ENCODE data around the gene MED17.
"Not testable (repeated sequence)": the region's sequence is repeated elsewhere in the genome, so short reads cannot be mapped to it uniquely, and the experiment has no call there.

The MED17 gene

DNA sequence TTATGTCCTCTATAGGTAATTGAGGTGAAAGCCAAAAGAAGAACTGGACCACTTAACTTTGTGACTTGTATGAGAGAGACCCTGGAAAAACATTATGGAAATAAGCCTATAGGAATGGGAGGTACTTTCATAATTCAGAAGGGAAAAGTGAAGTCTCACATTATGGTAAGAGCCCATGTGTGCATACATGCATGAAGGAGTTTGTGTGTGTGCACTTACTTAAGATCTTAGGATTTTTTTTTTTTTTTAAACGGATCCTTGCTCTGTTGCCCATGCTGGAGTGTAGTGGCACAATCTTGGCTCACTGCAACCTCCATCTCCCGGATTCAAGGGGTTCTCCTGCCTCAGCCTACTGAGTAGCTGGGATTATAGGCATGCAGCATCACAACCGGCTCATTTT, 26.8 kb upstream of the MED17 start:
- no peak for DNase-seq (ENCODE audit: low read depth in 1 of 2, low spot score in 1 of 2)

DNA sequence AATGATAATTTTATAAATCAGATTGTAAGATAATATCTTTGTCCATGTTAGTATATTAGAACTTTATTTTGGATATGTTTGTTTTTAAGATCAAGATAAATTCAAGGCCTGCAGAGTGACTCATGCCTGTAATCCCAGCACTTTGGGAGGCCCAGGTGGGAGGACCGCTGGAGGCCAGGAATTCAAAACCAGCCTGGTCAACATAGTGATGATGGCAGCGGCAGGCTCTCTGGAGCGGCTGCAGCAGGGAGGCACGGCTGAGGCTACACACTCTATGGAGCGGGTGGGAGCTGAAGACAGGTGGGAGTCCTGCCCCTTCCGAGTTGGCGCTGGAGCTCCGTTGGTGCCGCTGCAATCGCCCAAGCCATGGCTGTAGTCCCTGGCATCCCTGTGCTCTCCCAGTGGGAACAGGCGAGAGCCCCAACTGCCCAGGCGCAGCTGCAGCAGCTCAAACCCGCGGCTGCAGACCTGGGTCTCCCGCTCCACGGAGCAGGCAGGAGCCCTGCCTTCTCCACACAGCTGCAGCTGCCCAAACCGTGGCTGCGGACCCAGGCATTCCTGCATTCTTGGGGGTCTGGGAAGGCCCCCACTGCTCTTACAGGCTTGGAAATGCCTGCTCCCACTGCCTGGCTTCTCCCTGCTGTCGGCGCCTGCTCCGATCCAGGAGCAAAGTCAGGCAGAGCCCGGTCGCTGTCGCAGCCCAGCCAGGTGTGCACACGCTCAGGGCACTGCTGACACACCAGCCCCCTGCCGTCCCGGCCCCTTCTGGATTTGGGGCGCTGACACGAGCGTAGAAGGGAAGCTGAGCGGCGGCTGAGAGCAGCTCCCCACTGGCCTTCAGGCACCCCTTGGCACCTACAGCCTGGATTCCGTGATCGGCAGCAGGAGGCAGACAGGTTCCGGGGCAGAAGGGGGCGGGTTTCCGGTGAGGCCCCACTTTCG, 25.9 kb upstream of the MED17 start:
- no peak for DNase-seq (ENCODE audit: low read depth in 1 of 2, low spot score in 1 of 2)

DNA sequence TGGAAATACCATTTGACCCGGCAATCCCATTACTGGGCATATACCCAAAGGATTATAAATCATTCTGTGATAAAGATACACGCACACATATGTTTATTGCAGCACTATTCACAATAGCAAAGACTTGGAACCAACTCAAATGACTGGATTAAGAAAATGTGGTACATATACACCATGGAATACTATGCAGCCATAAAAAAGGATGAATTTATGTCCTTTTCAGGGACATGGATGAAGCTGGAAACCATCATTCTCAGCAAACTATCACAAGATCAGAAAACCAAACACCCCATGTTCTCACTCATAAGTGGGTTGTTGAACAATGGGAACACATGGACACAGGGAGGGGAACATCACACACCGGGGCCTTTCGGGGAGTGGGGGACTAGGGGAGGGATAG, 25.0 kb upstream of the MED17 start:
- DNase-seq (ENCODE audit: low read depth in 1 of 2, low spot score in 1 of 2), result not testable (repeated sequence)

DNA sequence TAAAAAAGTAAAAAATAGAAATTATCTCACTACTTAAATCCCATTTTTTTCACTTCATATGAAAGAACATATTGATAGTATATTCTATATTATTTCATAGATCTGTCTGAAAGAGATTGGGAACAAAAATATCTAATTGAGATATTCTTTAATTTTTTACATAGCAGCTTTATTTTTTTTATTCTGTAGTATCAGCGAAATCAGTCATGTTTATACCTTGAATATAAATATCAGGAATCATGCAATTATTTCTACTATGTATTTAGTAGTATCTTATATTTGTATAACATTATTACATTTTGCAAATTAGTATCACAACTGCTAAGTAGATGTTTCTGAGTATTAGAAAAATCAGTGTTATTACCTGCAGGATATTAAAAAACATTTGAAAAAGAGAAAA, 22.2 kb upstream of the MED17 start:
- no peak for DNase-seq (ENCODE audit: low read depth in 1 of 2, low spot score in 1 of 2)

DNA sequence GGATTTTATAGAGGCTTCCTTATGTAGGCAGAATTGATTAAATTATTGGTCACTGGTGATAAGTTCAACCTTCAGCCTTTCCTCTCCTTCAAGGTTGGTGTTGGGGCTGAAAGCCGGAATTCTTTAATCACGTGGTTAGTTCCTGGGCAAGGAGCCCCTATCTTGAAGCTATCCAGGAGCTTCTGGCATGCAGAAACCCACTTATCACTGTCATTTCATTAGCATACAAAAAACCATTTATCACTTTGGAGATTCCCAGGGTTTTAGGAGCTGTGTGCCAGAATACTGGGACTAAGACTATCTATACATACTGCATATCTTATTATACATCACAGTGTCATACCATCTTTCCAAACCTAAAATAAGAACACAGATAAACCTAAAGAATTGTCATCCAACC, 18.5 kb upstream of the MED17 start:
- no peak for DNase-seq (ENCODE audit: low read depth in 1 of 2, low spot score in 1 of 2)

DNA sequence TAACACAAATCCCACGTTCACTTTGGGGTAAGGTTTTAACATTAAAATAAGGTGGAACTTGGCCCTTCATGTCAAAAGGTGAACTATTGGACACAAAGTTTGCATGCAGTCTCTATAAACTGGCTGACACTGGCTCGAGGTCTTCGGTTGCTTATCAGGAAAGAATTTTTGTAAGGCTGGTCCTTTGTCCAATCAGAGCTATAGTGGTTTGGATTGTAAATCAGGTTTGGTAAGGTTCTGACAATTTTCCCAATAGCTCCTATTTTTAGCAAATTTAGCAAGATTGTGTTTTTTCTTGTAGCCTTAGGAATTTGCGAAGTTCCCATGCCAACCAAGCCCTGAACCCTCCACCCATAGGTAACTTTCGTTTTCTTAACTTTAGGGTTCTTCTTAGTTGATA, 17.6 kb upstream of the MED17 start:
- no peak for DNase-seq (ENCODE audit: low read depth in 1 of 2, low spot score in 1 of 2)

DNA sequence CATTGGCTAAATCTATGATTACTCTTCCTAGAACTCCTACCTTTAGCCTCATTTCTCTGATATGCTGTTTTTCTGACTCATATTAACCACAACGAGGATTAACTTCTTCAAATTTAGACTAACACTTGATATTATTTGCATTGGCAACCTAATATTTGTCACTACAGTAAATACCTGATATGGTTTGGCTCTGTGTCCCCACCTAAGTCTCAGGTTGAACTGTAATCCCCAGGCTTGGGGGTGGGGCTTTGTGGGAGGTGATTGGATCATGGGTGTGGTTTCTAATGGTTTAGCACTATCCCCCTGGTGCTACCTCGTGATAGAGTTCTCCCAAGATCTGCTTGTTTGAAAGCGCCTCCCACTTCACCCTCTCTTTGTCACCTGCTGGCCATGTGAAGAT, 17.1 kb upstream of the MED17 start:
- no peak for DNase-seq (ENCODE audit: low read depth in 1 of 2, low spot score in 1 of 2)

DNA sequence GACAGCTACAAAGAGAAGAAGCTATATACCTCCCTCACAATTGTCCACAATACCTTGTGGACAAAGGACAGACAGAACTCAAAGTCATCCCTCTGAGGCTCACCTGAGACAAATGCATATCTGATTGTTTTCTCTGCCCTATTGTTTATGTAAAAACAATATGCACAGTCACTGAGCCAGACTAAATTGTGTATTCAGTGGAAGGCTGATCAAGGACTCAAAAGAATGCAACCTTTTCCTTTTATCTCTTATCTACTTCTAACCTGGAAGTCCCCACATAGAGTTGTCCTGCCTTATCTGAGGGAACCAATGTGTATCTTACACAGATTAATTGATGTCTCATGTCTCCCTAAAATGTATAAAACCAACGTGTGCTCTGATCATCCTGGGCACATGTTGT, 13.9 kb upstream of the MED17 start:
- no peak for DNase-seq (ENCODE audit: low read depth in 1 of 2, low spot score in 1 of 2)

DNA sequence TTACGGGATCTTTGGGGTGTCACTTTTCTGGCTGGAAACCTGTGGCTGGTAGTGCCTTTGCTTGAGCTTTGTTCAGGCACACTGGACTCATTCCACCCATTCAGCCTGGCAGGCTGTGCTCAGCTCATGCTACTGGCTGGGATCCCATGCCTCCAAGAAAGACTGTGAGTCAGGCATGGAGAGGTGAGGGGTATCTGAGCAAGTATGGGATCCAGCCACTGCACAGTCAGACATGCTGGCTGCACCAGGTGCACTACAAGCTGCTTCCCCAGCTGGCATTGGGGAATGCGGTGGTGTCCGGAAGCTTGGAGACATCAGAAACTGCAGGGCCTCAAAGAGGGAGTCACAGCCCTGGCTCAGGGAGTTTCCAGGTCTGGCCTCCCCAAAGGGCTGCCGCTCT, 12.0 kb upstream of the MED17 start:
- no peak for DNase-seq (ENCODE audit: low read depth in 1 of 2, low spot score in 1 of 2)

DNA sequence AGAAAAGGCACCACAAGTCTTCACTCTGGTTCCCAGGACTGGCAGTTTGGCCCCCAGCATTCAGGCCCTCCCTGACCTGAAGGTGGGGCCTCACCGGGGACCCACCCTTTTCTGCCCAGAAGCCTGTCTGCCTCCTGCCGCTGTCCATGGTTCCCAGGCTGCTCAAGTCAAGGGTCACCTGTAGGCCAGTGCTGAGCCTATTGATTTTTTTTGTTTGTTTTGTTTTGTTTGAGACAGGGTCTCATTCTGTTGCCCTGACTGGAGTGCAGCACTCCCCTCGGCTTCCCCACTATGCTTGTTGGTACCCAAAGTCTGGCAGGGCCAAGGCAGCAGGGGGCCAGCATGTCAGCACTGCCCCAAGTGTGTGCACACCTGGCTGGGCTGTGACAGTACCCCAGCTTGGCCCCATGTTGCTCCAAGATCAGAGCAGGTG, 11.0 kb upstream of the MED17 start:
- no peak for DNase-seq (ENCODE audit: low read depth in 1 of 2, low spot score in 1 of 2)

DNA sequence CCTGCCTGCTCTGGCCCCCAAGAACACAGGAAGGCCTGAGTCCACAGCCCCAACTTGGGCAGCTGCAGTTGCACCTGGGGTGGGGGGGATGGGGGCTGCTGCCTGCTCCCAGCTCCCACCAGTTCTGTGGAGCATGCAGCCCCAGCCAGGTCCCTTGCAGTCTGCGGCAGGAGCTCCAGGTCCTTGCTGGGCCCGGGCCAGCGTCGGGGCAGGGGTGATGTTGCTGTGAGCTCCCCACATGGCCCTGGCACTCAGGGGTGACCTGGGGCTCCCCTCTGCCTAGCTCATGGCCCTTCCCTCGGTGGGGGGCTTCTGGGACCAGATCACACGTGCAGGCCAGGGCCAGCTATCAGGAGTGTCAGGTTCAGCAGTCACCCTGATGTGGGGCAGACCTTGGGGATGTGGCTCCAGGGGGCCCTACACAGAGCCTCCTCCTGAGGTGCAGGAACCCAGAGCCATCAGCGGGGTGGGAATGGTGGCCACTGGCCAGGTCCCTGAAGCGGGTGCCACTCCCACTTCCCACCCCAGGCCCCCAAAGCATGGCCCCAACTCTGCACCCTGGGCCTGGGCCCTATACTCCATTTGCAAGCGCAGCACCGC, 10.4 kb upstream of the MED17 start:
- no peak for DNase-seq (ENCODE audit: low read depth in 1 of 2, low spot score in 1 of 2)

DNA sequence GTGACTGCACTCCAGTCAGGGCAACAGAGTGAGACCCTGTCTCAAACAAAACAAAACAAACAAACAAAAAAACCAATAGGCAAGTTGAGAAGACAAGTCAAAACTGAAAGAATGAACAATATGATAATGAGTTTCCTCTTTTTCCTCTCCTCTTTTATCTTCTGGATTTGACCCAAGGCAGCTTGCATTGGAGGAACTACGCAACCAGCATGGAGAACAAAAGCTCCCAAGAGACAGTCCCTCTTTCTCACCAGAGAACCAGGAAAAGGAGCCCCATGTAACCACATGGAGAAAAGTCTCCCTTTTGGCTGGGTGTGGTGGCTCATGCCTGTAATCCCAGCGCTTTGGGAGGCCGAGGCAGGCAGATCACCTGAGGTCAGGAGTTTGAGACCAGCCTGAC, 9.5 kb upstream of the MED17 start:
- not testable (repeated sequence) for DNase-seq (ENCODE audit: low read depth in 1 of 2, low spot score in 1 of 2)

DNA sequence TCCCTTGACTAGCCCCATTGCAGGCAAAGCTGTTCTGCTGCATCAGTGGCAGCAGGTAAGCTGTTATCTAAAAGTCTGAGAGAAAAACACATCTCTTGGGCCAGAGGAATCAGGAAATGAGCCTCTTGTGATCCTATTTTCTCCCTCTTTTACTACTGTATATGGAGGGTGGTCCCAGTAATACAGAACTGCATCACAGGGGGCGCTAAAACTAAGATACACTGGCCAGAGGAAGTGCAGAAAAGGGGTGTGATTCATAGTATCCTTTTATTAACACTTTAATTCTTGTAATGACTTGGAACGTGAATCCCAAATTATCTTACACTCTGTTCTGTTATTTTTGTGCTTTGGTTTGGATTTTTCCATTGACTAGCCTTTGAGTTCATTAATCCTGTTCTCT, 8.8 kb upstream of the MED17 start:
- DNase-seq (ENCODE audit: low read depth in 1 of 2, low spot score in 1 of 2), result no peak

DNA sequence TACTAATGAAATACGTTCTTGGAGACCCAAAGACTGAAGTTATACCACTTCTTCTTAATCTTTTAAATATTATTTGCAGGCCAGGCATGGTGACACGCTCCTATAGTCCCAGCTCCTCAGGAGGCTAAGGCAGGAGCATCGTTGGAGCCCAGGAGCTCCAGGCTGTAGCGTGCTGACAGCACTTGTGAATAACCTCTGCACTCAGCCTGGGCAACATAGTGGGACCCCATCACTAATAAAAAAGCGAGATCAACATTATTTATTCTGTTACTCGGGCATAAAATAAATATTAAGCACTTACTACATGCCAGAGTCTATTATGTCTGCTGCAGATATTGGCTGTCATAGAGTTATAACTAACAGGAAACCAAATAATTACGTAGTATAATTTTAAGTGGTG, 720 bp upstream of the MED17 start:
- DNase-seq (ENCODE audit: low read depth in 1 of 2, low spot score in 1 of 2), result no peak

DNA sequence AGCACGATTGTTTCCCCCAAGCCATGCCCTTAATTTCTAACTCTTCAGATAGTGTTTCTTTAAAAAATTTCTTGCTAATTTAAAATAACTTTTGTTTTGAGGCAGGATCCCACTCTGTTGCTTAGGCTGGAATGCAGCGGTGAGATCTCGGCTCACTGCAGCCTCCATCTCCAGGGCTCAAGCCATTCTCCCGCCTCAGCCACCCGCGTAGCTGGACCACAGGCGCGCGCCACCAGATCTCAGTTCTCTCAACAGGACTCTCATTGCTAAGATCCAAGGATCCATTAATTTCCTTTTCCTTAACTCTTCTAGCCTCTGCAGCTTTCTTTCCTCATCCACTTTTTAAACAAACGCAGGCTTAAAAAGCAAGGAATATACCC, 327 bp upstream of the MED17 start:
- DNase-seq (ENCODE audit: low read depth in 1 of 2, low spot score in 1 of 2), result no peak

DNA sequence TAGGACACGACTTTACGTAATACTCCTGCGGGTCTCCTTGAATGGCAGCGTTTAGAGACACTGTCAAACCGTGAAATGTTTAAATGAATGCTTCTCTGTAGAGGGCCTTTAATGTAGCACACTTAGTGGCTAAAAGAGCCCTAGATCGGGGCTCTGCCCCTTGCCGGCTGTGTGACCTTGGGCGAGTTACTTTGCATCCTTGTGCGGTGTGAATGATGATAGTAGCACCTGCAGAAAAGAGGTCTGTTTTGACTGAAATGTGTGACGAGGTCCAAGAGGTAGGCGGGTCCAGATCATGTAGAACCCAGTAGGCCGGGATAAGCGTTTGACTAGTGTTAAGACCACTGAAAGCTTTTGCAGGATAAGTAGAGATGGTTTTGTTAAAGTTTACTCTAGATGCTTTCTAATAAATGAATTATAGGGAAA, 866 bp downstream of the MED17 start:
- DNase-seq (ENCODE audit: low read depth in 1 of 2, low spot score in 1 of 2), result no peak

DNA sequence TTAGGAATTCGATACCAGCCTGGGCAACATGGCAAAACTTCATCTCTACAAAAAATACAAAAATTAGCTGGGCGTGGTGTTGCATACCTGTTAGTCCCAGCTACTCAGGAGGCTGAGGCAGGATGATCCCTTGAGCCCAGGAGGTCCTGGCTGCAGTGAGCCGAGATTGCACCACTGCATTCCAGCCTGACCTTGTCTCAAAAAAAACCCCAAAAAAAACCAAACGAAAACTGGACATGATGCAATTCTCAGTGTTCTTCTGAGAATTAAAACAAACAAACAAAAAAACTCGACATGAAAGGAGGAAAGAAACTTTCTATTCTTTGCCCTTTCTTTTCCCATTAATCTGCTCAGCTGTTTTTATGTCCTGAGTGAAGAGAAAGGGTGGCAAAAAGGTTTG, 7.4 kb downstream of the MED17 start:
- no peak for DNase-seq (ENCODE audit: low read depth in 1 of 2, low spot score in 1 of 2)

DNA sequence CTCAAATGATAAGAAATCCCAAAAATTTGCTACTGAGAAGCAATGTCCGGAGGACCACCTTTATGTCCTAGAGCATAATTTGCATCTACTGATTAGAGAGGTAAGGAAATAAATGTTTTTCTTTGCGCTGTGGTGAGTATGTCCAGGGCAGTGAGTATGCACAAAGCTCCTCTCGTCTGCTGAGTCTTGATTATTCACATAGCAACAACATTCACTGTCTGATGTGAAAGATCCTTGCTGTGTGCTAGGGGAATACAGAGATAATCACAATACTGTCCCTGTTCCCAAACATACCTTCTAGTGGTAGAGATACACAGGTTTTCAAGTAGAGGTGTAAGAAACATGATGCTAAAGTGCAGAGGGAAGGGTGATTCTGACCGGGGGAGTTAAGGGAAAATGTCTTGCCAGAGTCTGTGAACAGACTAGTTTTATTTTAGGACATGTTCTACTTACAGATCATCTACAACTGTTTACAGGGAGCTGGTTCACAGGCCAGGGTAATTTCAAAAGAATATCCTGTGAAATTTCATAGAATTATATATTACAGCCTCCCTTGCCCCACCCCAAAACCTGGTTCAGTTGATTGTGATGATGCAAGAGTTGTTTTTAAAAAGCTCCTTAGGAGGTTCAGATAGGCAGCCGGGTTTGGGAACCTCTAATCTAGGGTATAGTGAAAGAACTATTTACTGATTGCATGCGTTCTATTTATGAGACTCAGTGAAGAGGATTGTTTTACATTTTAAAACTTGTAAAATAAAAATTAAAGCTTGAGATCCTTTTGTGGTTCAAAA, 12.6 kb downstream of the MED17 start:
- no peak for DNase-seq (ENCODE audit: low read depth in 1 of 2, low spot score in 1 of 2)

DNA sequence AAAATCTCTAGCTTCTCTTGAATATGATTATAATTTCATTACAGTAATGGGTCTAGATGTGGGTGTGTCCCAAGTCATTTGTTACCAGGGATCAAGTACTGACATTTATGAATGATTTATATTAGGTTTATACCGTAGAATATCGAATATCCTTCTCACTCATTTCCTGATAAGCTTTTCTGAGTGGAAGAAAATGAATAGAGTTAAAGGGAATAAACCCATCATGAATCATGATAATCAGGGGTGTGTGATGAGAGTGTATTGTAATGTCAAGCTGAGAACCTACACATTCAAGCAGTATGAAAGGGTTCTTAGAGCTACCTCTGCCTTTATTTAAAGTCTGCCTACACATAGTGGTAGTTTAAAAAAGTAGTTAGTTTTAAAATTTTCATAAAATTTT, 17.3 kb downstream of the MED17 start:
- DNase-seq (ENCODE audit: low read depth in 1 of 2, low spot score in 1 of 2), result no peak

DNA sequence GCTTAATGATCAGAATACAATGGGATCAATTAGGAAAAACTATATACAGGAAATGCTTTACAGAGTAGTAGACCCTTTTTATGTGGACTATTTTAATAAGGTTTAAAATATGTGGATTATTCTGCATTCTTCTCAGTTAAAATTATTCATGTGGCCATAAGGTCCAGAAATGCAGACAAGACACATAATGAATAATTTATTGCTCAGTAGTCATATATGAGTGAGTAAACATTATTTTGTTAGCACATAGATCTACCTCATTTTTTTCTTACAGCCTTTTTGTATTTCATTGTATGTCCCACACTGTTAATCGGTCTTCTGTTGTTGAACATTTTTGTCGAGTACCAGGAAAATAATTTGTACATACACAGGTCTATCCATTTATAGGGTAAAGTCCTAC, 20.8 kb downstream of the MED17 start:
- no peak for DNase-seq (ENCODE audit: low read depth in 1 of 2, low spot score in 1 of 2)

DNA sequence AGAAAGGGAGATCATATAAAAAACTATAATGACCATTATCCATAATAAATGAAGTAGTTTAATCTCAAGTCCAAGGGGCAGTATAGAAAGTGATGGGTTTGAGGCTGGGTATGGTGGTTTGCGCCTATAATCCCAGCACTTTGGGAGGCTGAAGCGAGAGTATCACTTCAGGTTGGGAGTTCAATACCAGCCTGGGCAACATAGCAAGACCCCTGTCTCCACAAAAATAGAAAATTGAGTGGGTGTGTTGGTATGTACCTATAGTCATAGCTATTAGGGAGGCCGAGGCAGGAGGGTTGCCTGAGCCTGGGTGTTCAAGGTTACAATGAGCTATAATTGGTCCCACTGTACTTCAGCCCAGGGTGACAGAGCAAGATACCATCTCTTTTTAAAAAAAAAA, 23.9 kb downstream of the MED17 start:
- no peak for DNase-seq (ENCODE audit: low read depth in 1 of 2, low spot score in 1 of 2)

DNA sequence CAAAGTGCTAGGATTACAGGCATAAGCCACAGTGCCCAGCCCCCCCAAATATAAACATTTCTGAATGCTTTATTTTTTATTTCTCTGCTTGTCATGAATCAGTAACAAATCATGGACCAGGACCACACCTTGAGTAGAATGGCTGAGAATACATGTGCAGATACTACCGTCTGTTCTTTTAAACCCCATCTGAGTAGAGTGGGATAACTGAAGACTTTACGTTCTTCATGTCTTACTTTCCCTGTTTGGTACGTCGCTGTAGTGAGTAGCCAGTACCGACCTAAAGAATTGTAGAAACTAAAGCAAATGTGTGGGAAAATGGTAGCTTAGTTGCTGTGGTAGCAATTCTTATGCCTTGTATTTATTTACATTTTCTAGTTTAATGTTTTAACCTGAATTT, 29.9 kb downstream of the MED17 start:
- DNase-seq (ENCODE audit: low read depth in 1 of 2, low spot score in 1 of 2), result no peak
